ENCODE measurements around the gene KRT71. TPM values are rescaled to one million over a fixed set of nuclear protein-coding genes. Genes with fewer than 3 reads are reported as not detected.

KRT71 gene
- total RNA-seq, 1 experiment from 2014 or later: not detected

Other genes with a start within 250 kb of the KRT71 start
- not detected in 3 replicates for gene KRT83, start 231.7 kb downstream of the KRT71 start, total RNA-seq (2021)
- gene KRT85, start 185.7 kb downstream of the KRT71 start, total RNA-seq (2021): not detected in 3 replicates
- gene KRT84, start 167.5 kb downstream of the KRT71 start, total RNA-seq (2021): not detected in 3 replicates
- not detected in 3 replicates for gene KRT82, start 146.8 kb downstream of the KRT71 start, total RNA-seq (2021)
- not detected in 3 replicates for gene KRT75, start 118.8 kb downstream of the KRT71 start, total RNA-seq (2021)
- gene KRT6B, start 101.0 kb downstream of the KRT71 start, total RNA-seq (2021): not detected in 3 replicates
- gene KRT6C, start 79.3 kb downstream of the KRT71 start, total RNA-seq (2021): not detected in 3 replicates
- gene KRT6A, start 59.9 kb downstream of the KRT71 start, total RNA-seq (2021): not detected in 3 replicates
- not detected in 3 replicates for gene KRT5, start 32.8 kb downstream of the KRT71 start, total RNA-seq (2021)
- gene KRT74, start 20.7 kb upstream of the KRT71 start, total RNA-seq (2021): not detected in 3 replicates
- 0.11 TPM in 1 of 3 replicates, not detected in the others for gene KRT72, start 48.3 kb upstream of the KRT71 start, total RNA-seq (2021)
- not detected in 3 replicates for gene KRT73, start 65.4 kb upstream of the KRT71 start, total RNA-seq (2021)
- not detected in 3 replicates for gene KRT2, start 99.1 kb upstream of the KRT71 start, total RNA-seq (2021)
- gene KRT1, start 127.3 kb upstream of the KRT71 start, total RNA-seq (2021): not detected in 3 replicates
- not detected in 3 replicates for gene KRT77, start 150.4 kb upstream of the KRT71 start, total RNA-seq (2021)
- not detected in 3 replicates for gene KRT76, start 224.2 kb upstream of the KRT71 start, total RNA-seq (2021)
- gene KRT3, start 243.0 kb upstream of the KRT71 start, total RNA-seq (2021): not detected in 3 replicates

Data from WTC11 (cell line).